Activated CD4-positive, alpha-beta memory T cell treated with anti-CD3 and anti-CD28 coated beads for 36 hours (primary cell): ENCODE results near the gene CARD19. TPM values are rescaled to one million over a fixed set of nuclear protein-coding genes. Genes with fewer than 3 reads are reported as not detected.

ENCODE experiments used
- CTCF ChIA-PET: fragments of 350-600 bp; sonication (Branson Sonifier 250); formaldehyde crosslinking; loops from one replicate; lab custom pipeline; 2021; ENCODE audit warnings: antibody characterized with exemption, inconsistent platforms; lab: Charles Lee
- POLR2A ChIA-PET: fragments of 350-600 bp; sonication (Branson Sonifier 250); formaldehyde crosslinking; loops from one replicate; lab custom pipeline; 2021; ENCODE audit warnings: antibody characterized with exemption; lab: Charles Lee
- DNase-seq: peaks from one replicate; pipeline ENCODE4 v3.0.0-alpha.2; 2020
- H3K27ac Mint-ChIP-seq: one replicate; pipeline ENCODE4 v1.8.0; 2021; ENCODE audit warnings: mixed read lengths
- H3K27me3 Mint-ChIP-seq: one replicate; pipeline ENCODE4 v1.8.0; 2021; ENCODE audit warnings: mixed read lengths
- H3K36me3 Mint-ChIP-seq: one replicate; pipeline ENCODE4 v1.8.0; 2021; ENCODE audit warnings: mixed read lengths
- H3K4me1 Mint-ChIP-seq: one replicate; pipeline ENCODE4 v1.8.0; 2021; ENCODE audit warnings: low read depth, mixed read lengths
- H3K4me3 Mint-ChIP-seq: one replicate; pipeline ENCODE4 v1.8.0; 2021; ENCODE audit warnings: mild to moderate bottlenecking, mixed read lengths
- H3K9me3 Mint-ChIP-seq: one replicate; pipeline ENCODE4 v1.8.0; 2021; ENCODE audit warnings: mixed read lengths
- intact Hi-C: fragments of 100-400 bp; cut with micrococcal nuclease; formaldehyde crosslinking; loops from one replicate; pipeline ENCODE4 v1.15.1; 2023
- total RNA-seq, 2 experiments: library from RNA; stranded (reverse); gene quantifications; one replicate each; pipeline ENCODE4 v1.2.3, GENCODE V29; 2021

The CARD19 gene
- total RNA-seq, 2 experiments from 2014 or later: 77.9 to 80.0 TPM

DNA sequence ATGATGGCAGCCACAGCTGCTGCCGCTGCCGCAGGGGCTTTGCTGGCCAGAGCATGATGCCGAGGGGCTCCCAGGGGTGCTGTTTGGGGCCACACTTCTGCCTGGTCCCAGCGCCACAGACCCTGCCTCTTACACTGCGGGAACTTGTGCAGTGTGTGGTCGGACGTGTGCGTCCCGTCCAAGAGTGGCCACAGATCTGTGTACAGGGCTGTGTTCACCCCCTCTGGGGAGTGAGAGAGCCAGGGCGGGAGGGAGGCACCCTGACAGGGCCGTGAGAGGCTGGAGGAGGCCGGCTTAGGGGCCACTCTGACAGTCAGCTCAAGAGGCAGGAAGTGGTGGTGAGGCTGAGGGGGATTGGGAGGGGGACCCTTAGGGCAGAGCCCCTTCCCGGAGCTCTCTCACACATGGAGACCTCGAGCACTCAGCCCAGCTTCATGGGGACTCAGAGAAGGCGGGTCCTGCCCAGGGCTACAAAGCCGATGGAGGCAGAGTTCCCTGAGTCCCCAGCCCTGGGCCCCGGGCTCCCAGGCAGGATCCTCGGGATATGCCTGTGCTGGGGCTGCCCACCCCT lies 13.1 kb upstream of the CARD19 start:
- no peak overlapping the region for H3K4me3 Mint-ChIP-seq
- POLR2A ChIA-PET: interaction anchor here (1.0 to 2.0 kb wide), 7 partner anchors 9 to 62 kb away, joined by 3 to 12 read pairs (median 6); partner anchors contain the start of gene CARD19
- intact Hi-C loops: loop anchor here (1.0 kb wide), 2 partner anchors 8 to 19 kb away; no protein-coding TSS in a partner anchor

DNA sequence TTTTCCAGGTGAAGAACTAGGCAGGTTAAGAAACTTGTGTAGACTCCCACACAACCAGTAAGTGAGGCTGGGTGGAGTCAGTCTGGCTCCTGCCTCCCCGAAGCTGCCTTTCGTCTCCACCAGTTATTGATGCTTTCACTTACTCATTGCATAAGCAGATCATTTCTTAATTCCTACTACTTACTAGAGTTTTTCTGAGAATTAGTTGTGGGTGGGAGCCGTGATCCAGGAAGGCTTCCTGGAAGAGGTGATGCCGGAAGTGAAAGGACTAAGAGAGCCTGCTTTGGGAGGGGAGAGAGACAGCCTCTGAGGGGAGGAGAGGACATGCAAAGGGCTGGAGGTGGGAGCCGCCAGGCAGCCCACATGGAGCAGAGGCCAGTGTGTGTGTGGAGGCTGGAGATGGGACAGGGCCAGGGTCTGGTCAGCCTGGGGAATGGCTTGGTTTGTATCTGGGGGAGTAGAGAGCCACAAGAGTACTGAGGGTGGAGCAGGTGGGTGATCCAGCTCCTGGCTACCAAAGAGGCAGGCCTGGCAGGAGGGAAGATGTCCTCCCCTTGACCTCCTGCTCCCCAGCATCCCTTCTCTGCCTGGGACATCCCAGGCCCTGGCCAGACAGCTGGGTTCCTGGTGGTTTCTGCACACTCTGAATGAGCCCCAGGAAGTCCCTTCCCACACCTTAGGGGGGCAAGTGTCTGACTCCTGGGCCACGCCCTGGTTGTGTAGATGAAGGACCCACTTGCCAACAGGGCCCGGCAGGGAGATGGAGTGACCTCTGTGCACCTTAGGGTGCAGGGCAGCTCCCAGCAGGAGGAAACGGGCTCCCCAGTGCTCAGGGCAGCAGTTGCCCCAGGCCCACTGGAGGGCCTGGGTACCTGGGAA lies 12.2 kb upstream of the CARD19 start:
- intact Hi-C loops: loop anchor here (1.0 kb wide), 2 partner anchors 7 to 20 kb away; no protein-coding TSS in a partner anchor
- CTCF ChIA-PET: interaction anchor here (1.5 to 1.8 kb wide), 2 partner anchors 25 to 81 kb away, joined by 5 to 8 read pairs; no protein-coding TSS in a partner anchor
- DNase-seq: peak; percentile 78
- POLR2A ChIA-PET: interaction anchor here (1.0 to 2.0 kb wide), 6 partner anchors 8 to 25 kb away, joined by 3 to 12 read pairs (median 8); partner anchors contain the start of gene CARD19
- Mint-ChIP-seq H3K4me1 (peaks cover 46% of the 10 kb centered on the region), H3K4me3 (peak overlapping the region; percentile 28), H3K9me3 (peaks cover 7% of the 10 kb centered on the region), H3K36me3 (peaks cover 58% of the 10 kb centered on the region), H3K27me3 (no peaks in the 10 kb centered on the region), H3K27ac (peak overlapping the region; percentile 98)

More for the DNA sequence above, 13.1 kb upstream of the CARD19 start:
- H3K27ac Mint-ChIP-seq: peak overlapping the region; percentile 98
- peaks cover 42% of the 10 kb centered on the region for H3K4me1 Mint-ChIP-seq
- H3K9me3 Mint-ChIP-seq: peaks cover 7% of the 10 kb centered on the region
- no peaks in the 10 kb centered on the region for H3K27me3 Mint-ChIP-seq
- peaks cover 52% of the 10 kb centered on the region for H3K36me3 Mint-ChIP-seq
- peak; percentile 45 for DNase-seq
- CTCF ChIA-PET: interaction anchor here (1.0 to 1.8 kb wide), 4 partner anchors 18 to 80 kb away, joined by 5 to 8 read pairs (median 5); no protein-coding TSS in a partner anchor

GRCh38 chr9:93084471-93084881 lies 11.5 kb upstream of the CARD19 start:
- peak; percentile 6 for DNase-seq
- Mint-ChIP-seq H3K9me3 (peaks cover 7% of the 10 kb centered on the region), H3K4me1 (peaks cover 53% of the 10 kb centered on the region), H3K27ac (peak overlapping the region; percentile 98), H3K27me3 (no peaks in the 10 kb centered on the region), H3K36me3 (peaks cover 61% of the 10 kb centered on the region), H3K4me3 (no peak overlapping the region)
- ChIA-PET POLR2A (interaction anchor here (1.8 kb wide), 1 partner anchor 8 kb away, joined by 10 read pairs; no protein-coding TSS in a partner anchor), CTCF (interaction anchor here (1.8 kb wide), 1 partner anchor 81 kb away, joined by 5 read pairs; no protein-coding TSS in a partner anchor)
- intact Hi-C loops: no loop called here

GRCh38 chr9:93085676-93086075 lies 10.3 kb upstream of the CARD19 start:
- ChIA-PET CTCF (no interaction called here), POLR2A (interaction anchor here (1.1 kb wide), 1 partner anchor 9 kb away, joined by 4 read pairs; no protein-coding TSS in a partner anchor)
- Mint-ChIP-seq H3K4me1 (peaks cover 62% of the 10 kb centered on the region), H3K36me3 (peaks cover 67% of the 10 kb centered on the region), H3K4me3 (no peak overlapping the region), H3K9me3 (peaks cover 11% of the 10 kb centered on the region), H3K27me3 (no peaks in the 10 kb centered on the region), H3K27ac (peak overlapping the region; percentile 67)
- intact Hi-C loops: no loop called here
- DNase-seq: peak; percentile 10

GRCh38 chr9:93086447-93087224 lies 9.4 kb upstream of the CARD19 start:
- peak overlapping the region; percentile 51 for H3K27ac Mint-ChIP-seq
- peaks cover 61% of the 10 kb centered on the region for H3K4me1 Mint-ChIP-seq
- peaks cover 63% of the 10 kb centered on the region for H3K36me3 Mint-ChIP-seq
- H3K4me3 Mint-ChIP-seq: no peak overlapping the region
- DNase-seq: peak; percentile 5
- intact Hi-C loops: no loop called here
- POLR2A ChIA-PET: no interaction called here
- H3K27me3 Mint-ChIP-seq: no peaks in the 10 kb centered on the region
- CTCF ChIA-PET: no interaction called here
- H3K9me3 Mint-ChIP-seq: peaks cover 20% of the 10 kb centered on the region

DNA sequence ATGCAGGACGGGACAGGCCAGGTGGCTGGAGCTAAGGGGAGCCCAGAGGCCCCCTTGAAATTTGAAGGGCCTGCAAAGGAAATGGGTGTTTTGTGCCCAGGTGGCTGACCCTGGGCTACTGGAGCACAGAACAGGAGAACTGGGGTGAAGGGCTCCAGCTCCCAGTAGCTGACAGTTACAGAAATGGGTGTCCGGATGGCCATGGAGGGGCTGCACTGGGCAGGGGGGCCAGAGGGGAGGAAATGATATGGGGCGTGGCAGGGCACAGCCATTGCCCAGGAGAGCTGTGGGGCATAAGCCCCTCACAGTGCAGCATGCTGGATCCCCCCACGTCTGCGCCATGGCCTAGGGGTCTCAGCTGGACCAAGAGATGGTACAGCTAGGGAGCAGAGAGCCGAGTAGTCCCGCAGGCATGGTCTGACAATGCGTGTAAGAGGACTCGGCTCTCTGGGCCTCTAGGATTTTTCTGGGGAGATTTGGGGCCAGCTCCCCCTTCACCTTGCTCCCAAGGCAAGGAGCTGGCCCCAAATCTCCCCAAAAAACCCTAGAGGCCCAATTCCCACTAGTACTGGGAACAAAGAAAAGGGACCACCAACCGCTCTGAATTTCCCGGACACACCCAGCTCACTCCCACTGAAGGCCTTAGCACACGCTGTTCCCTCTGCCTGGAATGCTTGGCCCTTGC lies 7.9 kb upstream of the CARD19 start:
- no peaks in the 10 kb centered on the region for H3K27me3 Mint-ChIP-seq
- peak overlapping the region; percentile 98 for H3K27ac Mint-ChIP-seq
- DNase-seq: peak; percentile 7
- ChIA-PET POLR2A (interaction anchor here (0.7 kb wide), 2 partner anchors 24 to 27 kb away, joined by 3 read pairs; no protein-coding TSS in a partner anchor), CTCF (interaction anchor here (0.6 to 2.5 kb wide), 2 partner anchors 21 to 85 kb away, joined by 3 to 9 read pairs; no protein-coding TSS in a partner anchor)
- H3K9me3 Mint-ChIP-seq: peaks cover 30% of the 10 kb centered on the region
- intact Hi-C loops: no loop called here
- H3K4me3 Mint-ChIP-seq: no peak overlapping the region
- peaks cover 65% of the 10 kb centered on the region for H3K4me1 Mint-ChIP-seq
- peaks cover 61% of the 10 kb centered on the region for H3K36me3 Mint-ChIP-seq

GRCh38 chr9:93088656-93089015 lies 7.4 kb upstream of the CARD19 start:
- intact Hi-C loops: no loop called here
- Mint-ChIP-seq H3K27me3 (no peaks in the 10 kb centered on the region), H3K4me1 (peaks cover 65% of the 10 kb centered on the region), H3K9me3 (peaks cover 32% of the 10 kb centered on the region), H3K4me3 (no peak overlapping the region), H3K27ac (peak overlapping the region; percentile 98), H3K36me3 (peaks cover 58% of the 10 kb centered on the region)
- no peak for DNase-seq
- ChIA-PET CTCF (interaction anchor here (2.5 kb wide), 1 partner anchor 20 kb away, joined by 9 read pairs; no protein-coding TSS in a partner anchor), POLR2A (interaction anchor here (0.7 kb wide), 2 partner anchors 24 to 28 kb away, joined by 3 read pairs; no protein-coding TSS in a partner anchor)

DNA sequence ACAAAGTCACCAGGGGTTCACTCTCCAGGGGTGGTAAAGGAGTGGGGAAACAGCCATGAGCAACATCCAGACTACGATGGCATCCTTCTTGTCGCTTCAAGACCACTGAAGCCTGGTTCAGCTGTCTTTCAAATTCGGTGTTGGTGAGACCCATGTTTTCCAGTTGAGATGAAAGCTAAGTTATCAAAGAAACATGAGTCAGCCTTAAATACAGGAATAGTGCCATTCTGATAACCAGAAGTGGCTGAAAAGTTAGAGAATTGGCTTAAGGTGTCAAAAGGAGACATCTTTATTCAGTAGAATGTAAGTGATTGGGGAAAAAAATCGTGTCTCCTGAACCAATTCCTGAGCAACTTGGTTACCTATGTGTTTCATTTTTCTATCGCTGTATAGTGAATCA lies 7.0 kb upstream of the CARD19 start:
- Mint-ChIP-seq H3K4me3 (no peak overlapping the region), H3K36me3 (peaks cover 56% of the 10 kb centered on the region), H3K9me3 (peaks cover 29% of the 10 kb centered on the region), H3K27ac (peak overlapping the region; percentile 98), H3K27me3 (no peaks in the 10 kb centered on the region), H3K4me1 (peaks cover 65% of the 10 kb centered on the region)
- CTCF ChIA-PET: interaction anchor here (2.5 kb wide), 1 partner anchor 20 kb away, joined by 9 read pairs; no protein-coding TSS in a partner anchor
- DNase-seq: peak; percentile 31
- POLR2A ChIA-PET: interaction anchor here (0.7 kb wide), 1 partner anchor 25 kb away, joined by 3 read pairs; no protein-coding TSS in a partner anchor
- intact Hi-C loops: no loop called here

DNA sequence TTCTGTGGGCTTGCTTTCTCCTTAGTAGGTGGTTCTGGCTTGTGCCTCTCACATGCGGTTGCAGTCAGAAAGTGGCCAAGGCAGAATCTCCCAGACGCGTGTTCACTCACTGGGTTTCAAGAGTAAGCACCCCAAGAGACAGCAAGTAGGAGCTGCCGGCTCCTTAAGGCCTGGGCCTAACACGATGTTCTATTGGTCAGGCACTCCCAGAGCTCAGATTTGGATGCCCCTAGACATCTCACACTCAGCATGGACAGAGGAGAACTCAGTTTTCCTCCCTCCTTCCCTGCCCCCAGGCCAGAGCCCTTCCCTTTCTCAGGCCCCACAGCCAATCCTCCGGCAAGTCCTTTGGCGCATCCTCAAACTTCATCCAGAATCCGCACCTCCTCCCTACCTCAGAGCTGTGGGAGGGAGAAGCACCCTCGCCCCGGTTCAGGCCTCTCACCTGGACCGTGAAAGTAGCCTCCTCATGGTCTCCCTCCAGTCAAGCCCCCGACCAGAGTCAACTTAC lies 6.5 kb upstream of the CARD19 start:
- Mint-ChIP-seq H3K27me3 (no peaks in the 10 kb centered on the region), H3K36me3 (peaks cover 51% of the 10 kb centered on the region), H3K4me3 (no peak overlapping the region), H3K9me3 (peaks cover 29% of the 10 kb centered on the region), H3K4me1 (peaks cover 69% of the 10 kb centered on the region), H3K27ac (peak overlapping the region; percentile 98)
- intact Hi-C loops: no loop called here
- POLR2A ChIA-PET: interaction anchor here (0.9 kb wide), 1 partner anchor 25 kb away, joined by 4 read pairs; no protein-coding TSS in a partner anchor
- CTCF ChIA-PET: interaction anchor here (2.5 kb wide), 1 partner anchor 19 kb away, joined by 9 read pairs; no protein-coding TSS in a partner anchor
- peak; percentile 15 for DNase-seq

GRCh38 chr9:93090091-93090655 lies 5.8 kb upstream of the CARD19 start:
- ChIA-PET CTCF (interaction anchor here (2.5 kb wide), 1 partner anchor 19 kb away, joined by 9 read pairs; no protein-coding TSS in a partner anchor), POLR2A (interaction anchor here (0.9 kb wide), 1 partner anchor 26 kb away, joined by 4 read pairs; no protein-coding TSS in a partner anchor)
- Mint-ChIP-seq H3K27ac (peak overlapping the region; percentile 98), H3K4me3 (no peak overlapping the region), H3K27me3 (no peaks in the 10 kb centered on the region), H3K36me3 (peaks cover 48% of the 10 kb centered on the region), H3K9me3 (peaks cover 29% of the 10 kb centered on the region), H3K4me1 (peaks cover 73% of the 10 kb centered on the region)
- peak; percentile 38 for DNase-seq
- intact Hi-C loops: loop anchor here (5.0 to 10.0 kb wide), 3 partner anchors 57 to 325 kb away; partner anchors contain the start of genes BICD2 and ZNF484
